ENCODE data around the gene SLC11A1. TPM values are rescaled to one million over a fixed set of nuclear protein-coding genes. Genes with fewer than 3 reads are reported as not detected.

Gene SLC11A1
- total RNA-seq, 6 donors from 2014 or later = 145 to 3,249 (median 371) TPM

- DNase-seq (peak in 1 of 2 donors; percentile 65), ATAC-seq (ENCODE audit: low FRiP score in 2 of 2) (peak; percentile 34 to 63)
- Histone ChIP-seq H3K4me1 (no peaks in the 10 kb centered on the region), H3K4me3 (no peak overlapping the region), H3K27ac (peak overlapping the region in 2 of 4 donors; percentile 54 to 68), H3K36me3 (no peaks in the 10 kb centered on the region), H3K27me3 (no peaks in the 10 kb centered on the region), H3K9me3 (no peaks in the 10 kb centered on the region)
- WGBS, 2 donors = 76 to 88% methylated on average over 5 of the region's 5 CpGs
- peak in 1 of 4 donors; percentile 41 for TF ChIP-seq POLR2A (IDR thresholded peaks at IDR 0.05)
- TF ChIP-seq EP300 (IDR thresholded peaks at IDR 0.05) = peak in 1 of 4 donors; percentile 84
- TF ChIP-seq POLR2AphosphoS5 (IDR thresholded peaks at IDR 0.05) = peak; percentile 81 to 90
- TF ChIP-seq CTCF (IDR thresholded peaks at IDR 0.05) = no peak
Observed at GRCh38 chr2:218378053-218378452, 4.0 kb upstream of the SLC11A1 start.

- no peak for ATAC-seq (ENCODE audit: low FRiP score in 2 of 2)
- no peaks in the 10 kb centered on the region for H3K27me3 ChIP-seq
- WGBS, 2 donors = 88 to 93% methylated on average over 5 to 6 of the region's 6 CpGs
- peak overlapping the region in 3 of 4 donors; percentile 25 to 54 (median 35) for H3K4me3 ChIP-seq
- TF ChIP-seq EP300 (IDR thresholded peaks at IDR 0.05) (no peak), POLR2AphosphoS5 (IDR thresholded peaks at IDR 0.05) (no peak)
- no peaks in the 10 kb centered on the region for H3K9me3 ChIP-seq
- no peak for DNase-seq
- H3K36me3 ChIP-seq = no peaks in the 10 kb centered on the region
- H3K27ac ChIP-seq = peak overlapping the region; percentile 84 to 89 (median 86)
- H3K4me1 ChIP-seq = peaks cover 7 to 12% (median 9%) of the 10 kb centered on the region in 4 donors
Observed at GRCh38 chr2:218382785-218383184, 712 bp downstream of the SLC11A1 start.

GRCh38 chr2:218383892-218384519 is 1.9 kb downstream of the SLC11A1 start:
- Histone ChIP-seq H3K4me3 (peak overlapping the region in 3 of 4 donors; percentile 25 to 54 (median 35)), H3K36me3 (no peaks in the 10 kb centered on the region), H3K4me1 (peaks cover 10 to 15% (median 12%) of the 10 kb centered on the region in 4 donors), H3K27ac (peak overlapping the region; percentile 84 to 89 (median 86)), H3K27me3 (no peaks in the 10 kb centered on the region), H3K9me3 (no peaks in the 10 kb centered on the region)
- DNase-seq (peak in 1 of 2 donors; percentile 28), ATAC-seq (ENCODE audit: low FRiP score in 2 of 2) (no peak)
- 85 to 100% methylated on average over 1 to 10 of the region's 10 CpGs for WGBS, 2 donors
- TF ChIP-seq POLR2A (IDR thresholded peaks at IDR 0.05) (peak in 1 of 4 donors; percentile 62), CTCF (IDR thresholded peaks at IDR 0.05) (no peak)

GRCh38 chr2:218384975-218385374 is 2.9 kb downstream of the SLC11A1 start:
- no peak for DNase-seq
- H3K36me3 ChIP-seq = no peaks in the 10 kb centered on the region

More at GRCh38 chr2:218384975-218385374, 2.9 kb downstream of the SLC11A1 start:
- H3K27ac ChIP-seq = peak overlapping the region in 3 of 4 donors; percentile 84 to 89 (median 88)
- H3K4me1 ChIP-seq = peaks cover 10 to 15% (median 12%) of the 10 kb centered on the region in 4 donors
- ATAC-seq (ENCODE audit: low FRiP score in 2 of 2) = no peak
- TF ChIP-seq POLR2AphosphoS5 (IDR thresholded peaks at IDR 0.05) (no peak), CTCF (IDR thresholded peaks at IDR 0.05) (no peak), EP300 (IDR thresholded peaks at IDR 0.05) (no peak), POLR2A (IDR thresholded peaks at IDR 0.05) (peak in 1 of 4 donors; percentile 7)
- no peaks in the 10 kb centered on the region for H3K27me3 ChIP-seq
- H3K9me3 ChIP-seq = no peaks in the 10 kb centered on the region
- H3K4me3 ChIP-seq = peak overlapping the region in 3 of 4 donors; percentile 25 to 54 (median 35)
- WGBS, 2 donors = 81 to 88% methylated on average over 6 to 9 of the region's 9 CpGs

Measured in upper lobe of left lung (tissue), 6 donors.